Mesendoderm (in vitro differentiated cells): ENCODE data around the gene MAPK8IP1.

Experiments
- DNase-seq: peaks from one replicate; pipeline ENCODE4 v3.0.0; 2013
- H2AK5ac ChIP-seq: 2 replicates; pipeline ENCODE4 v1.6.1; 2013; ENCODE audit warnings: low read length, inconsistent platforms
- H2BK120ac ChIP-seq: 2 replicates; pipeline ENCODE4 v1.6.1; 2013; ENCODE audit warnings: low read depth, mild to moderate bottlenecking, low read length, moderate library complexity, mixed read lengths
- H2BK15ac ChIP-seq: replicated peaks from 2 replicates; pipeline ENCODE4 v1.6.1; 2013; ENCODE audit warnings: low read depth, mild to moderate bottlenecking, moderate library complexity
- H2BK5ac ChIP-seq: 2 replicates; pipeline ENCODE4 v1.6.1; 2013; ENCODE audit warnings: low read length, inconsistent platforms
- H3K18ac ChIP-seq: 2 replicates; pipeline ENCODE4 v1.6.1; 2013; ENCODE audit warnings: mild to moderate bottlenecking, low read length, mixed read lengths
- H3K23ac ChIP-seq: one replicate; pipeline ENCODE4 v1.6.1; 2013; ENCODE audit warnings: low read length
- H3K27ac ChIP-seq: 2 replicates; pipeline ENCODE4 v1.5.1; 2013; ENCODE audit warnings: low read depth, mild to moderate bottlenecking, inconsistent platforms, low read length, moderate library complexity
- H3K27me3 ChIP-seq: 2 replicates; pipeline ENCODE4 v1.6.1; 2013; ENCODE audit warnings: low read length, control low read depth, mild to moderate bottlenecking, inconsistent platforms; ENCODE audit not compliant: insufficient read depth, poor library complexity
- H3K36me3 ChIP-seq: 2 replicates; pipeline ENCODE4 v1.6.1; 2013; ENCODE audit warnings: low read length, inconsistent platforms; ENCODE audit not compliant: control insufficient read depth, insufficient read depth
- H3K4ac ChIP-seq: one replicate; pipeline ENCODE4 v1.6.1; 2013; ENCODE audit warnings: low read depth, mild to moderate bottlenecking, low read length, moderate library complexity
- H3K4me1 ChIP-seq: 2 replicates; pipeline ENCODE4 v1.6.1; 2013; ENCODE audit warnings: low read depth, low read length, inconsistent platforms; ENCODE audit not compliant: control insufficient read depth
- H3K4me2 ChIP-seq: 2 replicates; pipeline ENCODE4 v1.6.1; 2013; ENCODE audit warnings: low read length
- H3K4me3 ChIP-seq: 2 replicates; pipeline ENCODE4 v1.5.1; 2013; ENCODE audit warnings: mild to moderate bottlenecking, low read length
- H3K56ac ChIP-seq: one replicate; pipeline ENCODE4 v1.6.1; 2013; ENCODE audit warnings: low read length
- H3K79me1 ChIP-seq: 2 replicates; pipeline ENCODE4 v1.6.1; 2013; ENCODE audit warnings: low read length, inconsistent platforms
- H3K79me2 ChIP-seq: 2 replicates; pipeline ENCODE4 v1.6.1; 2013; ENCODE audit warnings: mild to moderate bottlenecking, low read length; ENCODE audit not compliant: control insufficient read depth, insufficient read depth
- H3K9ac ChIP-seq: 2 replicates; pipeline ENCODE4 v1.6.1; 2013; ENCODE audit warnings: low read length, inconsistent platforms
- H4K5ac ChIP-seq: one replicate; pipeline ENCODE4 v1.6.1; 2013; ENCODE audit warnings: low read length
- H4K8ac ChIP-seq: one replicate; pipeline ENCODE4 v1.6.1; 2013; ENCODE audit warnings: low read depth, mild to moderate bottlenecking, control low read depth, low read length, moderate library complexity
- WGBS: extraction: QIAGEN DNeasy Blood & Tissue Kit; methylation state at CpG from one replicate; pipeline ENCODE4 v1.1.7; 2013; ENCODE audit warnings: low lambda C conversion rate, missing lambda C conversion rate; ENCODE audit not compliant: insufficient coverage; ENCODE audit errors: extremely low coverage; 5-methylcytosine and 5-hydroxymethylcytosine counted together

The MAPK8IP1 gene

GRCh38 chr11:45856044-45856468 is 29.4 kb upstream of the MAPK8IP1 start:
- H3K4me2 ChIP-seq = no peak overlapping the region
- peaks cover 1% of the 10 kb centered on the region for H3K79me2 ChIP-seq
- no peak overlapping the region for H3K56ac ChIP-seq
- no peaks in the 10 kb centered on the region for H3K27me3 ChIP-seq
- H2BK5ac ChIP-seq = no peak overlapping the region
- no peak overlapping the region for H3K9ac ChIP-seq
- H3K79me1 ChIP-seq = no peaks in the 10 kb centered on the region
- no peak overlapping the region for H3K18ac ChIP-seq
- WGBS = no CpG with 5 or more reads among the region's 6 CpGs
- H3K4me1 ChIP-seq = peaks cover 5% of the 10 kb centered on the region
- no peak for DNase-seq
- H3K27ac ChIP-seq = no peak overlapping the region
- no peaks in the 10 kb centered on the region for H3K36me3 ChIP-seq
- H4K8ac ChIP-seq = no peak overlapping the region
- no peak overlapping the region for H2AK5ac ChIP-seq
- H2BK15ac ChIP-seq = no peak overlapping the region
- H3K23ac ChIP-seq = no peak overlapping the region
- no peak overlapping the region for H2BK120ac ChIP-seq
- no peak overlapping the region for H3K4me3 ChIP-seq
- no peak overlapping the region for H3K4ac ChIP-seq
- H4K5ac ChIP-seq = no peak overlapping the region

GRCh38 chr11:45857961-45858474 is 27.4 kb upstream of the MAPK8IP1 start:
- Histone ChIP-seq H2BK15ac (no peak overlapping the region), H3K9ac (no peak overlapping the region), H3K79me1 (no peaks in the 10 kb centered on the region), H3K27me3 (no peaks in the 10 kb centered on the region), H3K27ac (no peak overlapping the region), H3K79me2 (peaks cover 1% of the 10 kb centered on the region), H3K36me3 (peaks cover 1% of the 10 kb centered on the region), H4K5ac (no peak overlapping the region), H3K23ac (no peak overlapping the region), H3K18ac (no peak overlapping the region), H3K4ac (no peak overlapping the region), H3K4me1 (peaks cover 5% of the 10 kb centered on the region), H3K56ac (no peak overlapping the region), H2BK120ac (no peak overlapping the region), H2BK5ac (no peak overlapping the region), H2AK5ac (no peak overlapping the region), H3K4me3 (no peak overlapping the region), H3K4me2 (no peak overlapping the region), H4K8ac (no peak overlapping the region)
- no peak for DNase-seq
- no CpG with 5 or more reads among the region's 2 CpGs for WGBS

GRCh38 chr11:45858751-45859398 is 26.6 kb upstream of the MAPK8IP1 start:
- Histone ChIP-seq H4K5ac (no peak overlapping the region), H2BK120ac (no peak overlapping the region), H3K56ac (no peak overlapping the region), H3K27me3 (no peaks in the 10 kb centered on the region), H3K36me3 (peaks cover 4% of the 10 kb centered on the region), H3K27ac (no peak overlapping the region), H3K18ac (no peak overlapping the region), H3K4ac (no peak overlapping the region), H3K79me1 (no peaks in the 10 kb centered on the region), H3K79me2 (peaks cover under 1% of the 10 kb centered on the region), H3K9ac (no peak overlapping the region), H3K4me3 (no peak overlapping the region), H2AK5ac (no peak overlapping the region), H3K4me2 (no peak overlapping the region), H3K4me1 (peaks cover 5% of the 10 kb centered on the region), H2BK5ac (no peak overlapping the region), H2BK15ac (no peak overlapping the region), H3K23ac (no peak overlapping the region), H4K8ac (no peak overlapping the region)
- DNase-seq = no peak
- WGBS = no CpG with 5 or more reads among the region's 5 CpGs

GRCh38 chr11:45859661-45860140 is 25.8 kb upstream of the MAPK8IP1 start:
- H3K27me3 ChIP-seq = no peaks in the 10 kb centered on the region
- H3K23ac ChIP-seq = no peak overlapping the region
- no peak overlapping the region for H3K18ac ChIP-seq
- H3K79me1 ChIP-seq = no peaks in the 10 kb centered on the region
- H3K79me2 ChIP-seq = no peaks in the 10 kb centered on the region
- H3K4me2 ChIP-seq = no peak overlapping the region
- WGBS = no CpG with 5 or more reads among the region's 12 CpGs
- no peak overlapping the region for H3K4ac ChIP-seq
- peak; percentile 76 for DNase-seq
- no peak overlapping the region for H4K8ac ChIP-seq
- H3K4me3 ChIP-seq = no peak overlapping the region
- H3K36me3 ChIP-seq = peaks cover 5% of the 10 kb centered on the region
- peaks cover 5% of the 10 kb centered on the region for H3K4me1 ChIP-seq
- H3K27ac ChIP-seq = no peak overlapping the region
- H2BK120ac ChIP-seq = no peak overlapping the region
- no peak overlapping the region for H3K9ac ChIP-seq
- H4K5ac ChIP-seq = no peak overlapping the region
- no peak overlapping the region for H2AK5ac ChIP-seq
- no peak overlapping the region for H2BK15ac ChIP-seq
- no peak overlapping the region for H3K56ac ChIP-seq
- H2BK5ac ChIP-seq = no peak overlapping the region

- no peak overlapping the region for H3K9ac ChIP-seq
- H2BK5ac ChIP-seq = no peak overlapping the region
- no peak overlapping the region for H3K56ac ChIP-seq
- H3K4ac ChIP-seq = no peak overlapping the region
- H3K23ac ChIP-seq = no peak overlapping the region
- no peak overlapping the region for H3K4me2 ChIP-seq
- no peak overlapping the region for H3K4me3 ChIP-seq
- no peak overlapping the region for H2BK120ac ChIP-seq
- no peaks in the 10 kb centered on the region for H3K79me2 ChIP-seq
- no peaks in the 10 kb centered on the region for H3K27me3 ChIP-seq
- H3K79me1 ChIP-seq = no peaks in the 10 kb centered on the region
- H3K36me3 ChIP-seq = peaks cover 5% of the 10 kb centered on the region
- no CpG with 5 or more reads among the region's 5 CpGs for WGBS
- H2BK15ac ChIP-seq = no peak overlapping the region
- H4K5ac ChIP-seq = no peak overlapping the region
- H4K8ac ChIP-seq = no peak overlapping the region
- no peak overlapping the region for H2AK5ac ChIP-seq
- DNase-seq = no peak
- no peak overlapping the region for H3K18ac ChIP-seq
- no peak overlapping the region for H3K27ac ChIP-seq
- peaks cover 5% of the 10 kb centered on the region for H3K4me1 ChIP-seq
Measured at GRCh38 chr11:45860348-45860747, 25.1 kb upstream of the MAPK8IP1 start.
